Measurements from ENCODE around the gene XYLT1.

XYLT1 gene

DNA sequence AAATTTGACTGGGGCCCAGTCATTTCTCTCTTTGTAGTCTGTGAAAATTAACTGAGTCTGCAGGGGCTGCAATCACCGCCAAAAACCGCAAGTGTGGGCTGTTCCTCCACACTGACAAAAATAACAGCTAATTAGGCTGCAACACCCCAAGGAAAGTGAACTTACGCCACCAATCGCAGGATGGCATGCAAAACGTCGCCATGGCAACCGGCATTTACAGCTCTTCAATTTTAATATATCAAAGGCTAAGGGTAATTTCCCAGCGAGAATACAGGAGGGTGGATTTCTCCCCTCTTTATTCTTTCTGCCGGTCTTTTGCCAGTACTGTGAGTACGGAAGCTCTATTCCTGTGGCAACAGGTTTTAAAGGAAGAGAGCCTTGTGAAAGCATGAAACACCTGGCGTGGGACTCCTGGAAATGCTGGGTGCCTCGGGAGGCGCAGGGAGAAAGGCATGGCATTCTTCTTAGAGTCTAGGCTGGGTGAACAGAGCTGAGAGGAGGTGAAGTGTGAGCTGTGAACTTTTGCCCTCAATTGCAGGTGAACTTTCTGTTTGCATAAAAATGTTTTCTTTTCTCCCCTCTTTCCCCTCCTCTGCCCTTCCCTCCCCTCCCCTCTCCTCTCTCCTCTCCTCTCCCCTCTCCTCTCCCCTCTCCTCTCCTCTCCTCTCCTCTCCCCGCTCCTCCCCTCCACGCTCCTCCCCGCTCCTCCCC is 399.7 kb downstream of the XYLT1 start:
- DNase-seq: no peak

DNA sequence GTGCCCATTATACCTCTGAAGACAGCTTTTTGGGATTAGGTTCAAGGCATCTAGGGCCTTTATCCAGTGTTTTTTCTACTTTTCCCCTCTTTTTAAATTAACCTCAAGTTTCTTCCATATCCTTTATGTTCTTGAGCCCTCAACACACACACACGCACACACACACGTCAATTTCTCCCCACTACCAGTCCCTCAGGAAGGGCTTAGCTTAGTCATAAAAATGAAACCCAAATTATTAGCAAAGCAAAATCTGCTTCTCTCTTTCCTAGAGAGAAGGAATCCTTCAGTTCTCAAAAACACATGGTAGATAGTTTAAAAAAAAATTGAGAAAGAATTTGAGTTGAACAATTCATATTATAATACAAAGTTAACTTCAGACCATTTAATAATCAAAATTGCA is 401.1 kb downstream of the XYLT1 start:
- no peak for DNase-seq

DNA sequence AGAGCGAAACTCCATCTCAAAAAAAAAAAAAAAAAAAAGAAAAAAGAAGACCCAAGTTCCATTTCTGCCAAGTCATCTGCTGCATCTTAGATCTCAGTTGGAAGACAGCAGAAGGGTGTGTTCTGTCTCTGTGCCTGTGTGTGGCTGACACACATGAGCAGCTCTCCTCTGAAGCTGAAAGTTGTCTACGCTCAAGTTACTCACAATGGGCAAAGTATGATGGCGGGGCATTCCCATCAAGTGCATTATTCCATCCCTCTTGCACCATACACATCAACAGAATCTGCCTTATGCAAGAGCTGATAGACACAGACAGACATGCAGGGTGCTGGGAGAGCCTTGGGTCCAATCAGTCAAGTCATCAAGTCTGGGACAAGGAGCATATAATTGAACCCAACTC is 402.2 kb downstream of the XYLT1 start:
- no peak for DNase-seq

DNA sequence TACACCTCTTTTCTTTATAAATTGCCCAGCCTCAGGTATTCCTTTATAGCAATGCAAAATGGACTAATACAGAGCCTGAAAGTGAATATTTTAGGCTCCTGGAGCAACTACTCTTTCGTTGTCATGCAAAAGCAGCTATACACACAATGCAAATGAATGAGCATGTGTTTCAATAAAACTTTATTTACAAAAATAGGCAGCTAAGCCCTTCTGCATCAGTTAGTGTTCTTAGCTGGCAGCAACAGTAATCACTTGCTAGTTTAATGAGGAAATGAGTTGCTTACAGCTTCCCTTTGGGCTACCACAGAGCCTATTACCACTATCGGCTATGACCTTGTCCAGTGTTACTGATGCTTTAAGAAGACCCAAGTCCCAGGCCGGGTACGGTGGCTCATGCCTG is 402.9 kb downstream of the XYLT1 start:
- DNase-seq: no peak

DNA sequence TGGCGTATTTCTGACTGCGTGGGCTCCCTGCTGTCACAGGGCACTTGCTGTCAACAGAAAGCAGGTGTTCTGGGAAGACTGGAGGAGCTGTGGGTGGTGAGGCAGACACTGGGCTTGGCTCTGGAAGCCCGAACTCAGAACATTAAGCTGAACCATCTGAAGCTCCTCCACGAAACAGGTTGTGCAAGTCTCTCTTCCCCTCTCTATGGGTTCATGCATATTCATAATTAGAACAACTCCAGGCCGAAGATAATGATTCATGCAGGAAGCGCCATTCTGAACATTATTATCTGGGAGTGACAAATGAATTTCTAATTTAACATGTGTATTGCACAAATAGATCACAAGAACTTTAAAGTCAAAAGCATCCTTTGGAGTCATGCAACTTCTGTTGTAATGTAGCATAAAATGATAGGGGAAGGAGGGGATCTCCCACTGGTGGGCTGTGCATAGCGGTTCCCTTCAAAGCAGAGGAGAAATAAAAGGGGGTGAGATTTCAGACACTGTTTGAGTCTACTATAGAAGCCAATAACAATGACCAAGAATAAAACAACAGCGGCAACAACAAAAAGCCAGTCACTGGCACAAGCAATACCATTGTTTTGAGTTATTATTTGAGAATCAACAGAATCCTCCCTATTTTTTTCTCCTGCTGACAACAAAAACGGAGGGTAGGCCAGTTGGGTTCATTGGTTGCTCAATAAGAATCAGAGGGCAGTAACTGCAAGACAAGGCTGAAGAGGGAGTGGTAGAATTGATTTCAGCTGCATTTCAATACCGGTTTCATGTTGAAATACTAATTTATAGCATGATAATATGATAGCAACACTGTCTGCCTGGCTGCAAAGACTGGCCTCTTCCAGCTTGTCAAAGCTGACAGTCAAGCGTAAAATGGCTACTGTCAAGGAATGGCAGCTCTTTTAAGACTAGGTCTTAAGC is 407.3 kb downstream of the XYLT1 start:
- DNase-seq: no peak

DNA sequence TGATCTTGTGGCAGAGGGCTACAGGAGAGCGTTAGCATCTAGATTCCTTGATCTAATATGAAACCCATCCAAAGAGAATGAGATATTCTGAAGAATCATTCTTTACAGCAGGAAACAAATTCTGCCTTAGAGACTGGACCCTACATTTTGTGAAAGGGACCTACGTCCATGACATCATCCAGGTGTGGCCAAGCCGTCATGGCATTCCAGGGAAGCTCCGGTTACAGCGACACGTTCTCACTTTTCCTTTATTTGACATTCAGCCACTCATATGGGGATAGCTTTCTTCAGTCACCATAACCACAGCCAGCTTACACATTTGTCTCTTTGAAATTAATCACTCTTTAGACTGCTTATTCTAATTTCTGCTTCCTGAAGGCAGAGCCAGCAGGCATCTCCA is 408.1 kb downstream of the XYLT1 start:
- DNase-seq: no peak

DNA sequence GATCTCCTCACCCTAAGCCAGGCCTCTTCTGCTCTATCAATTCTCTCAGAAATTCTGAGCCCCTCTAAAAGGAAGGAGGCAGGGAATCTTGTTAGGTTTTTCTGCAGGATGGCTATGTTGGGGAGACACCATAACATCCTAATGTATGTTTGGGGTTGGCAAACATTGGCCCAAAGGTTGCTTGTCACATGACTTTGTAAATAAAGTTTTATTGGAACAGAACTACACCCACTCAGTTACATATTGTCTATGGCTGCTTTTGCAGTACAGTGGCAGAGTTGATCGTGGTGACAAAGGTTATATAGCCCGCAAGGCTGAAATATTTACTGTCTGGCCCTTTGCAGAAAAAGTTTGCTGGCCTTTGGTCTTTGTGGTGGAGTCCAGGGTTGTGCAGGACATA is 409.4 kb downstream of the XYLT1 start:
- no peak for DNase-seq

DNA sequence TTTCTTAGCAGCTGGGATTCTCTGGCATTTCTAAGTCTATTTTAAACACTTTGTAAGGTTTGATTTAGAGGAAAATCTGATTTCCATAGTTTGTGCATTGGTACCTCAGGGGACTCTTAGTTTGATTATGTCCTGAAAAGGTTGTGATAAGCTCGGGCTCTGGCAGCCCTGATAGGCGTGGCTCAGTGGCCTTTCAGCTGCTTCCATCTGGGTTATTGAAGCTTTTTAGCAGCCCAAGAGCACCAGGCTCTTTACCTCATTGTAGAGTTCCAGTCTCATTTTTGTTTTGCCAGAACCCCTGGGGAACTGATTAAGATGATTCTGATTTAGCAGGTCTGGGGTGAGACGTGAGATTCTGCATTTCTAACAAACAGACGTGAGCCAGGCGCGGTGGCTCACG is 412.3 kb downstream of the XYLT1 start:
- no peak for DNase-seq

DNA sequence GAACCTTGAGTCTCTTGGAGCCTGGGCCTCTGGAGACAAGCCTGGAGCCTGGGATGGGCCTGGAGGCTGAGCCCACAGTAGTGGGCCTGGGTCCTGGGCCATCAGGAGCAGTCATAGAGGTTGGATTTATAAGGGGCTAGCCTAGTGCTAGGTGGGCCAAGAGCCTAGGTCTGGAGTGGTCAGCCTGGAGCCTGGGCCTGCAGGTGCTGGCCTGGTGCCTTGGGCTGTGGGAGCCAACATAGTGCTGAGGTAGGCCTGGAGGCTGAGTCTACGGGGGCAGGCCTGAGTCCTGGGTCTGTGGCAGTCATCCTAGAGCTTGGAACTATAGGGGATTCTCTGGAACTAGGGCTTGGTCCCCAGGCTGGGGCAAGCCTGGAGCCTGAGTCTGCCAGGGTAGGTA is 414.1 kb downstream of the XYLT1 start:
- DNase-seq: no peak

DNA sequence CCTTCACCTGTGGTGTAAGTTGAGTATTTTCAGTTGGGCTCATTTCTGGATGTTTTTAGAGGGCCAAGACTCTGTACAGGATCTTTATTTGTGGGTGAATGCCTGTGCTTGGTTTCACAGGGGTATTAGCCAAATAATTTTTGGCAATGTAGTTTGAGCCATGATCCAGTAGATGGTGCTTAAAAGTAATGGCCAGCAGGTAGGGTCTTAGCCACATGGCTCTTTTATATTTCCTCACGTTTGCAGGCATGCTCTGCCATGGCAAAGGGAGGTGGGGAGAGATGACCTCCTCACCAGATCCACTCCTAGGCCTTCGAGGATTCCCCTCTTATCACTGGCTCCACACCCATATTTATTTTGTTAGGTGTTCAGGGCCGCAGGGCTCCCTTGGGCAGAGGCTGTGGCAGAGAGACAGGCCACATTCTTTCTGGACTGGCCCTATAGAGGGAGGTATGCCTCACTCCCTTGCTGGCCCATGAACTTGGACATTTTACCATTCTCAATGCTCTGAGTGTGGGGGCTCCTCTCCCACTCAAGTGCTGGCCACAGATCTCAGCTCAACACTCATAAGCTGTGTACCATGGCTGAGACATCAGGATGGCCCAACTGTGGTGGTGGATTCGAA is 417.1 kb downstream of the XYLT1 start:
- no peak for DNase-seq

All from activated gamma-delta T cell (primary cell).